Smooth muscle cell of the brain vasculature (primary cell): Measurements from ENCODE around the gene FMO1.
"Not testable (repeated sequence)": the region's sequence is repeated elsewhere in the genome, so short reads cannot be mapped to it uniquely, and the experiment has no call there.

Experiments used
- DNase-seq: peaks from one replicate; pipeline ENCODE4 v3.0.0-alpha.2; 2012; ENCODE audit warnings: low read depth, low spot score

FMO1 gene

GRCh38 chr1:171248302-171248701, at the start of gene FMO1:
Gene FMO1 (plus strand): TSS chr1:171248494. CDS start chr1:171258088, 9,594 bp downstream.
- DNase-seq: no peak

- DNase-seq: no peak
These were observed 44.0 kb upstream of the FMO1 start for GRCh38 chr1:171204296-171204695.

GRCh38 chr1:171206204-171206977, 41.9 kb upstream of the FMO1 start:
- no peak for DNase-seq

GRCh38 chr1:171206978-171207355, 41.3 kb upstream of the FMO1 start:
- no peak for DNase-seq

GRCh38 chr1:171207377-171207776, 40.9 kb upstream of the FMO1 start:
- no peak for DNase-seq

- DNase-seq: no peak
These were observed 37.9 kb upstream of the FMO1 start for GRCh38 chr1:171210355-171210754.

- DNase-seq: no peak
These were observed 35.5 kb upstream of the FMO1 start for GRCh38 chr1:171212607-171213351.

- DNase-seq: no peak
These were observed 34.5 kb upstream of the FMO1 start for GRCh38 chr1:171213559-171214454.

- DNase-seq: no peak
These were observed 30.4 kb upstream of the FMO1 start for GRCh38 chr1:171217658-171218443.

GRCh38 chr1:171218661-171219060, 29.6 kb upstream of the FMO1 start:
- DNase-seq: no peak

- DNase-seq: no peak
These were observed 28.8 kb upstream of the FMO1 start for GRCh38 chr1:171219346-171220080.

- DNase-seq: no peak
These were observed 28.2 kb upstream of the FMO1 start for GRCh38 chr1:171220081-171220420.

GRCh38 chr1:171220581-171221054, 27.7 kb upstream of the FMO1 start:
- DNase-seq: no peak

GRCh38 chr1:171221665-171222591, 26.4 kb upstream of the FMO1 start:
- no peak for DNase-seq

- DNase-seq: no peak
These were observed 25.4 kb upstream of the FMO1 start for GRCh38 chr1:171222936-171223335.

GRCh38 chr1:171224257-171224656, 24.0 kb upstream of the FMO1 start:
- not testable (repeated sequence) for DNase-seq

GRCh38 chr1:171226747-171227370, 21.4 kb upstream of the FMO1 start:
- no peak for DNase-seq

GRCh38 chr1:171231326-171231725, 17.0 kb upstream of the FMO1 start:
- DNase-seq: no peak

- DNase-seq: no peak
These were observed 15.1 kb upstream of the FMO1 start for GRCh38 chr1:171233183-171233582.
